Choroid plexus epithelial cell (primary cell): ENCODE measurements around the gene KRT26.

Experiments
- DNase-seq: peaks from one replicate; pipeline ENCODE4 v3.0.0-alpha.2; 2010; ENCODE audit warnings: low read depth
- H3K4me3 ChIP-seq: 2 replicates; pipeline ENCODE4 v1.5.1; 2011; ENCODE audit warnings: low read depth, mild to moderate bottlenecking, control low read depth, low read length, moderate library complexity
- TF ChIP-seq, protein P1 (sequence below): conservative IDR thresholded peaks from 2 replicates; pipeline ENCODE4 v1.5.1; 2011; ENCODE audit warnings: low read depth, mild to moderate bottlenecking, control low read depth, inconsistent platforms, low read length, moderate library complexity

KRT26 gene

DNA sequence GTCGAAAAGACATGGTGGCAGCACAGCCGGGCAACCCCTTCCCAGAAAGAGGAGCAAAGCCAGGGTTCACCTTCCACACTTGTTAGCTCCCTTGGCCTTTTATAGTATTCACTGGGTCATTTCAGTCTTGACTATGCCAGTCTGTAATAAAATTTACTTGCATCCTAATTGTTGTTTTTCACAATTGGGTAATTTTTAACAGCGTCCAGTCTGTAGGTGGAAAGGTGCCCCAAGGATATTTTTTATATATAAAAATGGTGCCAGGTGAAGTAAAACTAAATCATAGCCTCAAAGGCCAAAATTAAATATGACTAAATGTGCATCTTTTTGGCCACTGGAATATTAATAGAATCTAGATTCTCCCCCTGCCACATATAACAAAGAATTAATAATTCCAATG lies at the start of gene KRT26:
TSS of gene KRT26 (minus strand) at position 101 of the 400 bp plus-strand sequence. CDS start at position 13, 88 bp downstream.
- H3K4me3 ChIP-seq = no peak within 1 kb of the TSS
- TF ChIP-seq, protein P1, sequence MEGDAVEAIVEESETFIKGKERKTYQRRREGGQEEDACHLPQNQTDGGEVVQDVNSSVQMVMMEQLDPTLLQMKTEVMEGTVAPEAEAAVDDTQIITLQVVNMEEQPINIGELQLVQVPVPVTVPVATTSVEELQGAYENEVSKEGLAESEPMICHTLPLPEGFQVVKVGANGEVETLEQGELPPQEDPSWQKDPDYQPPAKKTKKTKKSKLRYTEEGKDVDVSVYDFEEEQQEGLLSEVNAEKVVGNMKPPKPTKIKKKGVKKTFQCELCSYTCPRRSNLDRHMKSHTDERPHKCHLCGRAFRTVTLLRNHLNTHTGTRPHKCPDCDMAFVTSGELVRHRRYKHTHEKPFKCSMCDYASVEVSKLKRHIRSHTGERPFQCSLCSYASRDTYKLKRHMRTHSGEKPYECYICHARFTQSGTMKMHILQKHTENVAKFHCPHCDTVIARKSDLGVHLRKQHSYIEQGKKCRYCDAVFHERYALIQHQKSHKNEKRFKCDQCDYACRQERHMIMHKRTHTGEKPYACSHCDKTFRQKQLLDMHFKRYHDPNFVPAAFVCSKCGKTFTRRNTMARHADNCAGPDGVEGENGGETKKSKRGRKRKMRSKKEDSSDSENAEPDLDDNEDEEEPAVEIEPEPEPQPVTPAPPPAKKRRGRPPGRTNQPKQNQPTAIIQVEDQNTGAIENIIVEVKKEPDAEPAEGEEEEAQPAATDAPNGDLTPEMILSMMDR = no peak
- no peak for DNase-seq

GRCh38 chr17:40821536-40821935 lies 49.5 kb upstream of the KRT26 start:
- H3K4me3 ChIP-seq = no peak overlapping the region
- no peak for DNase-seq
- TF ChIP-seq, protein P1 = no peak

- H3K4me3 ChIP-seq = no peak overlapping the region
- TF ChIP-seq, protein P1 = no peak
- no peak for DNase-seq
Measured at GRCh38 chr17:40820228-40820838, 48.3 kb upstream of the KRT26 start.

- TF ChIP-seq, protein P1 = no peak
- DNase-seq = peak; percentile 45
- peak overlapping the region; percentile 67 for H3K4me3 ChIP-seq
Measured at GRCh38 chr17:40819528-40820125, 47.6 kb upstream of the KRT26 start.

- TF ChIP-seq, protein P1 = no peak
- peak; percentile 77 for DNase-seq
- peak overlapping the region; percentile 67 for H3K4me3 ChIP-seq
Measured at GRCh38 chr17:40818733-40819527, 46.9 kb upstream of the KRT26 start.

DNA sequence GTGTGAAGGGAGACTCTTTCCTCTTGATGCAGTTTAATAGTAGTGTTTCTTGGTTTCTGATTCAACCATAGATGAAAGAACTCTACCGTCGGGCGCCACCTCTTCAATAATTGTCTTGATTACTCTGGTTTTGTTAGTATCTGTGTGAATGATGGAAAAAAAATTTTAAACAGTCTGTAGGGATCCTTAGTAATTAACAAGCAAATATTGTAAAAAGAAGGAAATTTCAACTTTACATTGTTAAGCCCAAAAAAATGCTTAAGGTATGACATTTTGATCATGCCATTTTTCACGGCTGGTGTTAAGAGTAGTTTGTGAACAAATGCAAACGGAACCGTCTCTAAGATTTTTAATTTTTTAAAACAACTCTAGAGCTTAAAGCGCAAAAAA lies 46.3 kb upstream of the KRT26 start:
- DNase-seq = no peak

More for the DNA sequence above, 46.3 kb upstream of the KRT26 start:
- TF ChIP-seq, protein P1 = no peak
- peak overlapping the region; percentile 67 for H3K4me3 ChIP-seq
